WI38 (cell line): ENCODE measurements around the gene ANK2.

ENCODE experiments used
- H3K4me3 ChIP-seq: 2 replicates; pipeline ENCODE4 v1.5.1; 2011; ENCODE audit warnings: low read depth, mild to moderate bottlenecking, control low read depth, low read length
- TF ChIP-seq, protein P1 (sequence below): IDR thresholded peaks from 2 replicates; pipeline ENCODE4 v1.5.1; 2012; ENCODE audit warnings: low read depth, mild to moderate bottlenecking, control low read depth, low read length

Gene ANK2

GRCh38 chr4:113103556-113103955 is 54.1 kb downstream of the ANK2 start:
- H3K4me3 ChIP-seq: no peak overlapping the region
- TF ChIP-seq, protein P1, sequence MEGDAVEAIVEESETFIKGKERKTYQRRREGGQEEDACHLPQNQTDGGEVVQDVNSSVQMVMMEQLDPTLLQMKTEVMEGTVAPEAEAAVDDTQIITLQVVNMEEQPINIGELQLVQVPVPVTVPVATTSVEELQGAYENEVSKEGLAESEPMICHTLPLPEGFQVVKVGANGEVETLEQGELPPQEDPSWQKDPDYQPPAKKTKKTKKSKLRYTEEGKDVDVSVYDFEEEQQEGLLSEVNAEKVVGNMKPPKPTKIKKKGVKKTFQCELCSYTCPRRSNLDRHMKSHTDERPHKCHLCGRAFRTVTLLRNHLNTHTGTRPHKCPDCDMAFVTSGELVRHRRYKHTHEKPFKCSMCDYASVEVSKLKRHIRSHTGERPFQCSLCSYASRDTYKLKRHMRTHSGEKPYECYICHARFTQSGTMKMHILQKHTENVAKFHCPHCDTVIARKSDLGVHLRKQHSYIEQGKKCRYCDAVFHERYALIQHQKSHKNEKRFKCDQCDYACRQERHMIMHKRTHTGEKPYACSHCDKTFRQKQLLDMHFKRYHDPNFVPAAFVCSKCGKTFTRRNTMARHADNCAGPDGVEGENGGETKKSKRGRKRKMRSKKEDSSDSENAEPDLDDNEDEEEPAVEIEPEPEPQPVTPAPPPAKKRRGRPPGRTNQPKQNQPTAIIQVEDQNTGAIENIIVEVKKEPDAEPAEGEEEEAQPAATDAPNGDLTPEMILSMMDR: no peak

GRCh38 chr4:113106108-113106507 is 56.7 kb downstream of the ANK2 start:
- TF ChIP-seq, protein P1: peak; percentile 14; the same call in 1 of the 2 replicates
- H3K4me3 ChIP-seq: no peak overlapping the region

- TF ChIP-seq, protein P1: no peak
- no peak overlapping the region for H3K4me3 ChIP-seq
These were observed 59.8 kb downstream of the ANK2 start for GRCh38 chr4:113109106-113109718.

- TF ChIP-seq, protein P1: no peak
- H3K4me3 ChIP-seq: no peak overlapping the region
These were observed 63.0 kb downstream of the ANK2 start for GRCh38 chr4:113112338-113112978.

- TF ChIP-seq, protein P1: no peak
- H3K4me3 ChIP-seq: no peak overlapping the region
These were observed 63.7 kb downstream of the ANK2 start for GRCh38 chr4:113113151-113113550.

DNA sequence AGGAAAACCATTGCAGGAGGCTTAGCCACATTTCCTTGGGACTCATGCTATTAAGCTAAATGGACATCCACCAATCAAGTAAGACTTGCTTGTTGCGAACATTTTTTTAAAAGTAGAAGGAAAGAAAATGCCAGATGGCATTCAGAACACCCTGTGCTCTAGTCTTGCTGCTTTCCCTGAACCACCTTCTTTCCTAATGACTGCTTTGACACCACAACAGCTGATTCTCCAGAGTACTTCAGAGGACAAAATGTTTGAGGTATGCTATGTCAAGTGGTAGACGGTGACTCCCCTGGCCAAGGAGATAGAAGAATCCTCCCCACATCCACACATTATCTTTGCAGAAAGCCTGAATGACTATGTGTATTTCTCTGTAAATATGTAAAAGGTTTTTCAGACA is 65.4 kb downstream of the ANK2 start:
- TF ChIP-seq, protein P1: no peak
- no peak overlapping the region for H3K4me3 ChIP-seq
